GM12891 (cell line): ENCODE measurements around the gene PTPRN2.

ENCODE experiments used
- POLR2A ChIP-seq: IDR thresholded peaks from 2 replicates; pipeline ENCODE4 v1.6.1; 2011; ENCODE audit warnings: low read depth, low read length, control low read depth
- POLR2AphosphoS5 ChIP-seq: IDR thresholded peaks from 2 replicates; pipeline ENCODE4 v1.6.1; 2011; ENCODE audit warnings: low read depth, low read length, control low read depth
- TAF1 ChIP-seq: IDR thresholded peaks from 2 replicates; pipeline ENCODE4 v1.6.1; 2011; ENCODE audit warnings: low read depth, low read length, control low read depth

DNA sequence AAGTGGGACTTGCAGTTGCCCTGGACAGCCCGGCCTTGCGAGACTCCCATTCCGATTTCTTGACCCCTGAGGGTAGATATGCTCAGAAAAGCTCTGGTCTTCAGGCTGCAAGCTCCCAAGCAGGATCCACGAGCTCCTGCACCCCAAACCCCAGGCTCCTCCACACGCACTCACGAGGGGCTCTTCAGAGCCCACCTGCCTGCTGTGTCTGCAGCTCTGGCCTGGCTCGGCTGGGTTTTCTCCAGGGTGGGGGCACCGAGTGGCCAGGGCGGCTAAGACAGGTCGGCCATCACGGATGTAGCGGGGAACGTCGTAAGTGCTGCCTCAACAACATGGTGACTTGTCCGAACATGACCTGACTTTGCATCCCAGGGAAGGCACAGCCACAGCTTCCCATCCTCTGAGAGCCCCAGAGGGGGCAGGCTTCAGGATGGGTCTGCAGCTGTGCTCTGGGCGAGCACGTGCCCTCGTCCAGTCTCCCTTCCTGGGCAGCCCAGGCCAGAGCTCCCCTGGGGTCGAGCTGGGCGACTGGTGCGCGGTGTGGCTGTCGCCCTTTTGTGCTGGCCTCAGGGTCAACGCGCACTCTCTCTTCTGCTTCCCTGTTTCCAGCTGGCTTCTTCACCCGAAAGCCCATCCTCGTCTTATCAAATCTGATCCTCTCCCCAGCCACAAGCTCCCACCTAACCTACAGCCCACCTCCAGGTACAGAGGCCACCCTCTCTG is 835.5 kb downstream of the PTPRN2 start:
- TF ChIP-seq TAF1 (no peak), POLR2A (no peak), POLR2AphosphoS5 (no peak)
